AG04450 (cell line): Measurements from ENCODE around the gene SASH3. TPM values are rescaled to one million over a fixed set of nuclear protein-coding genes. Genes with fewer than 3 reads are reported as not detected.

Experiments used
- CTCF ChIA-PET: fragments of 300-600, 350-600 bp; formaldehyde crosslinking; extraction: SDS; loops from one replicate; lab custom pipeline; 2022; ENCODE audit warnings: antibody characterized with exemption, inconsistent platforms; lab: Charles Lee
- POLR2A ChIA-PET: fragments of 350-600 bp; formaldehyde crosslinking; extraction: SDS; loops from one replicate; lab custom pipeline; 2021; ENCODE audit warnings: antibody characterized with exemption, inconsistent platforms; lab: Yijun Ruan, JAX
- DNase-seq: peaks from one replicate; pipeline ENCODE4 v3.0.0-alpha.2; 2011; ENCODE audit warnings: low read depth, low spot score
- H3K27ac ChIP-seq: one replicate; pipeline ENCODE4 v1.5.1; 2012; ENCODE audit warnings: low read depth, low read length, control low read depth
- H3K27me3 ChIP-seq: one replicate; pipeline ENCODE4 v1.6.0; 2012; ENCODE audit warnings: low read length; ENCODE audit not compliant: control insufficient read depth, insufficient read depth
- H3K4me3 ChIP-seq: 2 replicates; pipeline ENCODE4 v1.5.1; 2011; ENCODE audit warnings: mild to moderate bottlenecking, low read depth, low read length, control low read depth
- H3K9me3 ChIP-seq: 2 replicates; pipeline ENCODE4 v1.5.1; 2012; ENCODE audit warnings: low read length; ENCODE audit not compliant: control insufficient read depth, insufficient read depth
- CTCF ChIP-seq: IDR thresholded peaks from 2 replicates; pipeline ENCODE4 v1.5.1; 2011; ENCODE audit warnings: low read depth, low read length, control low read depth, inconsistent platforms
- polyA plus RNA-seq: library from polyadenylated mRNA; depleted of rRNA; stranded (reverse); fragments of >200 nt; gene quantifications from 2 replicates; pipeline ENCODE4 v1.2.3, GENCODE V29; 2011; rRNA removed
- small RNA-seq: library from RNA; depleted of rRNA; stranded (forward); fragments of <200 nt; gene quantifications from one replicate; pipeline ENCODE3, GENCODE V24; 2012; ENCODE audit warnings: low read depth; ENCODE audit not compliant: insufficient read length

The SASH3 gene
- polyA plus RNA-seq, 1 experiment = not detected

DNA sequence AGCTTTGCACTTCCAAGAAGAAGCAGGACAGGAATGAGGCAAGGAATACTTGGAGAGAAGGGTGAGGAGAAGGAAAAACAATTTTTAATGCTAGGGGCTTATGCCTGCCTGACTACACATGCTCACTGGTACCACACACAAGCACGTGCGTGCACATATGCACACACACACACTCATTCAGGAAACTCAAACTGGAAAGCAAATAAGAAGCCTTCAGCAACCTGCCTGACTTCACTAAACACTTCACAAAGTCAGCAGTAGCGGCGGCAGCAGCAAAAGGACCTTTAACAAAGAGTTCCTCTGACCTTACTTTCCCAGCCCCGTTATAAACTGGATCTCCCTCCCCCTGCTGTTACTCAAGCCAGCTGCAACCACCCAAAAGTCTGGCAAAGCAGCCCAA, 60.6 kb downstream of the SASH3 start:
- peaks cover 2% of the 10 kb centered on the region; the same call in 1 of the 2 replicates for H3K9me3 ChIP-seq
- H3K27ac ChIP-seq = no peak overlapping the region
- ChIA-PET POLR2A (no interaction called here), CTCF (no interaction called here)
- no peak for DNase-seq
- no peaks in the 10 kb centered on the region for H3K27me3 ChIP-seq
- no peak overlapping the region for H3K4me3 ChIP-seq
- TF ChIP-seq CTCF = no peak

DNA sequence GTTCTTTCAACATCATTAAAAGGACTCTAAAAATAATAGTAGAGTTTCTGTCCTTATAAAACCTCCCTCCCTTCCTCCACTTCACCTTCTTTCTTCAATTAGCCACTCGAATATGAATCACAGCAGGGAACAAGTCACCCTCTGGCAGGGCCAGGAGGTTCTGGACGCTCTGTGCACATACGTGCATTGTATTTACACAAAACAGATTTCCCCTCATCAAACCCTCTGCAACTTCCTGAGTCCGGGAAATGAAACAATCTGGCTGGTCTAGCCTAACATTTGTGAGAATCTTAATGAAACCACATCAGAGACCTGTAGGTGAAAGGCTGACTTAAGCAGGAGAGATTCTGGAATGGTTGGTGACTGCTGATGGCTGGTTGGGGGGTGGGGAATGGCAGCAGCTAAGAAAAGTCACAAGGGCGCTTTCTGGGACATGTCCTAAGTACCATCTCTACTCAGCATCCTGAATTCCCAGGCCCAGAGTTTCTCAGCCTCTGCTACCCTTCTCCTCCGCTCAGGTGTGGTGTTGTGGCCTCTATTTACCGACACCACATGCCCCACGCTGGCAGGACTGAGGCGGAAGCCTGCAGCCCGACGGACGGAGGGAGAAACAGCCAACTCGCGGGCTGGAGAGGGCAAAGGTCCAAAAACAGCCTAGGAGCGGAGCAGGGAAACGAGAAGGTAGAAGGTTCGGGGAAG, 62.9 kb downstream of the SASH3 start:
- TF ChIP-seq CTCF = no peak
- Histone ChIP-seq H3K27ac (peak overlapping the region; percentile 39), H3K9me3 (peaks cover 2% of the 10 kb centered on the region; the same call in 1 of the 2 replicates), H3K4me3 (peak overlapping the region; percentile 70), H3K27me3 (no peaks in the 10 kb centered on the region)
- ChIA-PET CTCF (no interaction called here), POLR2A (no interaction called here)
- no peak for DNase-seq

DNA sequence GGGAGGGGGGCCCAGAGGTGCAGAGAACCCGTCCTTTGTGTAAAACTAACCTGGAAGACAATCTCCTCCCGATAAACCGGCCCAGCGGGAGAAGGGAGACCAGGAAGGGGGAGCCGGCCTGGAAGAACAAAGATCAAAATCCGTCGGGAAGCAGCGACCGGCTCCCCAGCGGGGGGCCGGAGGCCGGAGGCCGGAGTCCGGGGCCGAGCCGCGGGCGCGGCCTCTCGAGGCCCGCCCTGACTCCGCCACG, 63.4 kb downstream of the SASH3 start:
- ChIA-PET POLR2A (no interaction called here), CTCF (no interaction called here)
- H3K9me3 ChIP-seq = peaks cover 2% of the 10 kb centered on the region; the same call in 1 of the 2 replicates
- H3K27ac ChIP-seq = peak overlapping the region; percentile 39
- peak overlapping the region; percentile 70 for H3K4me3 ChIP-seq
- H3K27me3 ChIP-seq = no peaks in the 10 kb centered on the region
- no peak for TF ChIP-seq CTCF
- DNase-seq = no peak

DNA sequence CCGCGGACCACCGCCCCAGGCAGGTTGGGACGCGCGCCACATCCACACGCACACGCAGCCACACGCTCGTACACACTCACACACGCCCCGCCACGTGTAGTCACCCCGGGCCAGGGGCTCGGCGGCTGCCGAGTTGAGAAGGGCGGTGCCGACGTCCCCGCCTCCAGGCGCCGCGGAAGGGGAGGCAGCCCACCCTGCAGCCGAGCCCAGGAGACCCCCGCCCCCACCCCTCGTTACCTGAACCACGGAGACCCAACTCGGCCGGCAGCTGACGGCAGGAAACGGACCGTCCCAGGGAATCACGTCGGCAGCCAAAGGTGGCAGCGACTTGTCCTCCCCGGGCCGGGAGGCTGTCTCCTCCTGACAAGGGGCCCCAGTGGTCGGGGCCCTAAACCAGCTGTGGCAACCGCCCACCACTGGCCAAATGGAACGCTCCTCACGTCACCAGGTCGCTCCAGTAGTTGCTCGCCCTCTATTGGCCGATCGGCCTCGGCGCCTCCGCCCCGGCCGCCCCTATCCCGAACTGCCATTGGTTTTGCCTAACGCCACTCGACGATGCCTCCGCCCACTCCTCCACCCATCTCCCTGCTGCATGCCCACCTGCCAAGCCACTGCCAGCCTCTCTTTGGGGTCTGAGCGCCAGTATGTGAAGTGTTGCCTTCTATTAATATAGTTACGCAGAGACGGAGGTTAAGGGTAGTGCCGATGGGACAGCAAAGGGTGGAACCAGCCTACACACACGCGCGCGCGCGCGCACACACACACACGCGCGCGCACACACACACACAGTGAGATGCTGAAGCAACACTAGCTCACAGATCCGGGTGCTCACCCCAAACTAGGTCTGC, 63.9 kb downstream of the SASH3 start, which contains the start of gene ZDHHC9:
Gene ZDHHC9 (minus strand): TSS at position 428 of the 848 bp plus-strand sequence. CDS start 1,941 bp downstream, outside the sequence.
- CTCF ChIA-PET = interaction anchor here (1.4 kb wide), 1 partner anchor 217 kb away, joined by 5 read pairs; no protein-coding TSS in a partner anchor
- peak within 1 kb of the TSS; percentile 70 for H3K4me3 ChIP-seq
- H3K27me3 ChIP-seq = peaks cover 2% of the 10 kb centered on the region
- H3K9me3 ChIP-seq = peaks cover 2% of the 10 kb centered on the region; the same call in 1 of the 2 replicates
- TF ChIP-seq CTCF = no peak
- peak; percentile 57 for DNase-seq
- peak within 1 kb of the TSS; percentile 57 for H3K27ac ChIP-seq
- POLR2A ChIA-PET = interaction anchor here (0.6 to 0.7 kb wide), 3 partner anchors 10 to 203 kb away, joined by 3 to 4 read pairs (median 3); no protein-coding TSS in a partner anchor

Small RNAs within 50 kb of the gene (small RNA-seq; reads per million reads assigned to genes)
- not detected for gene RF00017

Other genes starting within 250 kb of the SASH3 start
- gene OCRL, start 239.7 kb upstream of the SASH3 start, polyA plus RNA-seq = 26.5 and 29.6 TPM in 2 replicates
- gene APLN, start 125.0 kb upstream of the SASH3 start, polyA plus RNA-seq = 0.21 and 0.27 TPM in 2 replicates
- 0.38 and 0.45 TPM in 2 replicates for gene XPNPEP2, start 41.0 kb upstream of the SASH3 start, polyA plus RNA-seq
- gene ZDHHC9, start 63.9 kb downstream of the SASH3 start, polyA plus RNA-seq = 40.9 and 46.0 TPM in 2 replicates
- 18.0 and 20.8 TPM in 2 replicates for gene UTP14A, start 126.2 kb downstream of the SASH3 start, polyA plus RNA-seq
- gene BCORL1, start 202.7 kb downstream of the SASH3 start, polyA plus RNA-seq = 1.0 and 1.7 TPM in 2 replicates